ENCODE results near the gene DENND10.

Gene DENND10

GRCh38 chr10:119166118-119166500 is 62.2 kb downstream of the DENND10 start:
- H3K27me3 ChIP-seq, result no peaks in the 10 kb centered on the region
- H3K4me1 ChIP-seq, result peaks cover 5% of the 10 kb centered on the region; the same call in 1 of the 2 replicates
- H3K9me3 ChIP-seq, result no peaks in the 10 kb centered on the region
- no peak for DNase-seq
- TF ChIP-seq, protein P1, sequence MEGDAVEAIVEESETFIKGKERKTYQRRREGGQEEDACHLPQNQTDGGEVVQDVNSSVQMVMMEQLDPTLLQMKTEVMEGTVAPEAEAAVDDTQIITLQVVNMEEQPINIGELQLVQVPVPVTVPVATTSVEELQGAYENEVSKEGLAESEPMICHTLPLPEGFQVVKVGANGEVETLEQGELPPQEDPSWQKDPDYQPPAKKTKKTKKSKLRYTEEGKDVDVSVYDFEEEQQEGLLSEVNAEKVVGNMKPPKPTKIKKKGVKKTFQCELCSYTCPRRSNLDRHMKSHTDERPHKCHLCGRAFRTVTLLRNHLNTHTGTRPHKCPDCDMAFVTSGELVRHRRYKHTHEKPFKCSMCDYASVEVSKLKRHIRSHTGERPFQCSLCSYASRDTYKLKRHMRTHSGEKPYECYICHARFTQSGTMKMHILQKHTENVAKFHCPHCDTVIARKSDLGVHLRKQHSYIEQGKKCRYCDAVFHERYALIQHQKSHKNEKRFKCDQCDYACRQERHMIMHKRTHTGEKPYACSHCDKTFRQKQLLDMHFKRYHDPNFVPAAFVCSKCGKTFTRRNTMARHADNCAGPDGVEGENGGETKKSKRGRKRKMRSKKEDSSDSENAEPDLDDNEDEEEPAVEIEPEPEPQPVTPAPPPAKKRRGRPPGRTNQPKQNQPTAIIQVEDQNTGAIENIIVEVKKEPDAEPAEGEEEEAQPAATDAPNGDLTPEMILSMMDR (IDR thresholded peaks at IDR 0.05; ENCODE audit: low read depth, low read length), result no peak
- H3K36me3 ChIP-seq, result peaks cover 46% of the 10 kb centered on the region
- peak overlapping the region; percentile 78 for H3K4me3 ChIP-seq (ENCODE audit: low read depth, low read length)

- peaks cover 5% of the 10 kb centered on the region; the same call in 1 of the 2 replicates for H3K4me1 ChIP-seq
- H3K9me3 ChIP-seq, result no peaks in the 10 kb centered on the region
- no peak for DNase-seq
- H3K36me3 ChIP-seq, result peaks cover 50% of the 10 kb centered on the region
- TF ChIP-seq, protein P1 (IDR thresholded peaks at IDR 0.05; ENCODE audit: low read depth, low read length), result no peak
- no peak overlapping the region for H3K4me3 ChIP-seq (ENCODE audit: low read depth, low read length)
- no peaks in the 10 kb centered on the region for H3K27me3 ChIP-seq
Observed at GRCh38 chr10:119166564-119166963, 62.7 kb downstream of the DENND10 start.

DNA sequence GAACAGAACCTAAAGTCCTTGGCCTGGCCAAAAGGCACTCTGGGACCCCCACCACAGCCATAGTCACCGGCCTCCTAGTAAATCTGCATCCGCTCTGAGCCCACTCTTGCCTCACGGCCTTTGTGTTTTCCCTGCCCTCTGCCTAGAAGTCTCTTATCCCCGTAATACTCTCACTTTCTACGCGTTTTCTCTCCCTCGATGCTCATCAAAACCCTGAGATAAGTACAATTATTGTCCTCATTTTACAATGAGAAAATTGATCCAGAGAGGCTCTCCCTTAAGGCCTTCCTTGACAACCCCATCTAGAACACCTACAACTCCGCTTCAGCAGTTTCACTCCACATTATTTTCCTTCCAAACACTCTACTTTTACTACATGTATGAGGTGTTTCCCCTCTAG is 63.1 kb downstream of the DENND10 start:
- Histone ChIP-seq H3K4me3 (ENCODE audit: low read depth, low read length) (no peak overlapping the region), H3K27me3 (no peaks in the 10 kb centered on the region), H3K4me1 (peaks cover 5% of the 10 kb centered on the region; the same call in 1 of the 2 replicates), H3K36me3 (peaks cover 50% of the 10 kb centered on the region), H3K9me3 (no peaks in the 10 kb centered on the region)
- no peak for DNase-seq
- TF ChIP-seq, protein P1 (IDR thresholded peaks at IDR 0.05; ENCODE audit: low read depth, low read length), result no peak

DNA sequence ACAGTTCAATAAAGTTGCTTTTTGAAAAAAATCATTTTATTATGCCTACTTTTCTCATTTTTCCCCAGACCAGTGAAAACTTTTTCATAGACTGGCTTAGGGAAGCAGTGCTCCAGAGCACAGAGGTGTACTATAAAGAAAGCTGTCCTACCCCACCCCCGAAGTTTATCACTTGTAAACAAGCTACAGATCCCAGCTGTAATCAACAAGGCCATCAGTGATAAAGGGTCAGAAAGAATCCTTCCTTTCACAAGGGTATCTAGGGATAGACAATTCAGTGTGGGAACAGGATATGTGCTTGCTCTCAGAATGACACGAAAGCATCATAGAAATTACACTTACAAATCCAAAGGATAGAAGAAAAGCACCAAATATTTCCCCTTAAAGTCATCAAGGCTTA is 70.2 kb downstream of the DENND10 start:
- H3K4me1 ChIP-seq, result peaks cover 7% of the 10 kb centered on the region
- H3K4me3 ChIP-seq (ENCODE audit: low read depth, low read length), result no peak overlapping the region
- no peak for DNase-seq
- H3K36me3 ChIP-seq, result peaks cover 61% of the 10 kb centered on the region
- no peaks in the 10 kb centered on the region for H3K9me3 ChIP-seq
- no peaks in the 10 kb centered on the region for H3K27me3 ChIP-seq
- TF ChIP-seq, protein P1 (IDR thresholded peaks at IDR 0.05; ENCODE audit: low read depth, low read length), result no peak

- DNase-seq, result no peak
Observed at GRCh38 chr10:119176166-119176565, 72.3 kb downstream of the DENND10 start.

DNA sequence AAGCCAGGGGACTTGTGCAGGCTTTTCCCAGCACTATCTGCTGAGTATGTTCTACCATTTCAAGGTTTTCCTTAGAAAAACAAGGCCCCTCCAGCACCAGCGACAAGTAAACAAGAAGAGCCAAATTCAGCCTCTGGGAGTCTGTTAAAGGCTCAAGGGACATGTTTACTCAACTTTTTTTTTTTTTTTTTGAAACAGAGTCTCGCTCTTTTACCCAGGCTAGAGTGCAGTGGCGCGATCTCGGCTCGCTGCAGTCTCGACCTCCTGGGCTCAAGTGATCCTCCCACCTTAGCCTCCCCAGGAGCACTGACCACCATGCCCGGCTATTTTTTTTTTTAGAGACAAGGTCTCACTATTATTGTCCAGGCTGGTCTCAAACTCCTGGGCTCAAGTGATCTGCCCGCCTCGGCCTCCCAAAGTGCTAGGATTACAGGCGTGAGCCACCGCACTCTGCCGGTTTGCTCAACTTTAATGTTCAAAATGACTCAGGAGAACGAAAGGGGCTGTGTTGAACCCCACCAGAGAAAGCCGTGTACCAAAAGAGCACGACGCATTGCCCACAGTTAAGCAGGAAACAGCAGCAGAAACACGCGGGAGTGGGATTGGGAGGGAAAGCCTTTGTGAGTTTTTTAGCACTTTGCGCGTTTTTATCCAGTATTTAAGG is 73.9 kb downstream of the DENND10 start:
- TF ChIP-seq, protein P1 (IDR thresholded peaks at IDR 0.05; ENCODE audit: low read depth, low read length), result no peak
- H3K27me3 ChIP-seq, result no peaks in the 10 kb centered on the region
- peaks cover 30% of the 10 kb centered on the region for H3K36me3 ChIP-seq
- no peak for DNase-seq
- H3K4me1 ChIP-seq, result peaks cover 8% of the 10 kb centered on the region
- H3K9me3 ChIP-seq, result no peaks in the 10 kb centered on the region
- H3K4me3 ChIP-seq (ENCODE audit: low read depth, low read length), result peak overlapping the region; percentile 93

More at GRCh38 chr10:119176166-119176565, 72.3 kb downstream of the DENND10 start:
- H3K27me3 ChIP-seq, result no peaks in the 10 kb centered on the region
- H3K9me3 ChIP-seq, result no peaks in the 10 kb centered on the region
- TF ChIP-seq, protein P1 (IDR thresholded peaks at IDR 0.05; ENCODE audit: low read depth, low read length), result no peak
- H3K4me3 ChIP-seq (ENCODE audit: low read depth, low read length), result no peak overlapping the region
- peaks cover 45% of the 10 kb centered on the region for H3K36me3 ChIP-seq
- H3K4me1 ChIP-seq, result peaks cover 8% of the 10 kb centered on the region
